ENCODE data around the gene C11orf91. TPM values are rescaled to one million over a fixed set of nuclear protein-coding genes. Genes with fewer than 3 reads are reported as not detected.

The C11orf91 gene
- total RNA-seq, 1 donor, result not detected

- no peak overlapping the region for H3K4me3 ChIP-seq (ENCODE audit: low read depth, low read length)
- DNase-seq (ENCODE audit: low read depth), result no peak
- TF ChIP-seq CTCF (IDR thresholded peaks at IDR 0.05; ENCODE audit: insufficient read depth, low read depth, low read length), result no peak
Measured at GRCh38 chr11:33656768-33657167, 43.9 kb downstream of the C11orf91 start.

GRCh38 chr11:33655842-33656600 is 44.6 kb downstream of the C11orf91 start:
- TF ChIP-seq CTCF (IDR thresholded peaks at IDR 0.05; ENCODE audit: insufficient read depth, low read depth, low read length), result no peak
- no peak overlapping the region for H3K4me3 ChIP-seq (ENCODE audit: low read depth, low read length)
- DNase-seq (ENCODE audit: low read depth), result no peak

GRCh38 chr11:33654594-33654993 is 46.0 kb downstream of the C11orf91 start:
- no peak for DNase-seq (ENCODE audit: low read depth)
- H3K4me3 ChIP-seq (ENCODE audit: low read depth, low read length), result no peak overlapping the region
- no peak for TF ChIP-seq CTCF (IDR thresholded peaks at IDR 0.05; ENCODE audit: insufficient read depth, low read depth, low read length)

GRCh38 chr11:33652930-33653329 is 47.7 kb downstream of the C11orf91 start:
- no peak for TF ChIP-seq CTCF (IDR thresholded peaks at IDR 0.05; ENCODE audit: insufficient read depth, low read depth, low read length)
- DNase-seq (ENCODE audit: low read depth), result no peak

GRCh38 chr11:33652431-33652830 is 48.2 kb downstream of the C11orf91 start:
- no peak for TF ChIP-seq CTCF (IDR thresholded peaks at IDR 0.05; ENCODE audit: insufficient read depth, low read depth, low read length)
- H3K4me3 ChIP-seq (ENCODE audit: low read depth, low read length), result no peak overlapping the region
- DNase-seq (ENCODE audit: low read depth), result no peak

More at GRCh38 chr11:33652930-33653329, 47.7 kb downstream of the C11orf91 start:
- no peak overlapping the region for H3K4me3 ChIP-seq (ENCODE audit: low read depth, low read length)

- no peak for DNase-seq (ENCODE audit: low read depth)
- H3K4me3 ChIP-seq (ENCODE audit: low read depth, low read length), result no peak overlapping the region
Measured at GRCh38 chr11:33651990-33652389, 48.6 kb downstream of the C11orf91 start.

More at GRCh38 chr11:33651990-33652389, 48.6 kb downstream of the C11orf91 start:
- TF ChIP-seq CTCF (IDR thresholded peaks at IDR 0.05; ENCODE audit: insufficient read depth, low read depth, low read length), result no peak

All from fibroblast of villous mesenchyme (primary cell).